SK-N-SH (cell line): ENCODE data around the gene PLCZ1. TPM values are rescaled to one million over a fixed set of nuclear protein-coding genes. Genes with fewer than 3 reads are reported as not detected.

Source experiments
- CTCF ChIA-PET: fragments of 300-600, 350-600 bp; formaldehyde crosslinking; extraction: SDS; loops from one replicate; lab custom pipeline; 2021; lab: Yijun Ruan, JAX
- POLR2A ChIA-PET: fragments of 350-600 bp; sonication (Branson Sonifier 250); formaldehyde crosslinking; extraction: SDS; loops from one replicate; lab custom pipeline; 2020; ENCODE audit warnings: antibody characterized with exemption, inconsistent platforms; lab: Yijun Ruan, JAX
- DNase-seq: peaks from one replicate; pipeline ENCODE4 v3.0.0; 2012
- H2AFZ ChIP-seq: fragments of 200-600 bp; sonication (generic); 2 replicates; pipeline ENCODE4 v1.8.1; 2016; ENCODE audit warnings: antibody characterized with exemption, mild to moderate bottlenecking, low read depth
- H3F3A ChIP-seq: fragments of 200-600 bp; sonication (generic); replicated peaks from 2 replicates; pipeline ENCODE3; 2016; ENCODE audit warnings: antibody characterized with exemption, mild to moderate bottlenecking; ENCODE audit not compliant: insufficient read depth
- H3K27ac ChIP-seq, 2 experiments: fragments of 200-500 bp in 1 of 2; fragments of 200-600 bp in 1 of 2; sonication (Bioruptor generic) in 1 of 2; sonication (generic), shearing (Covaris generic) in 1 of 2; 2 replicates each; pipeline versions ENCODE4 v1.5.1 to v1.6.1; 2014 to 2016; ENCODE audit warnings: low read depth in 2 of 2, inconsistent platforms in 1 of 2, low read length in 1 of 2, mild to moderate bottlenecking in 1 of 2, mixed read lengths in 1 of 2
- H3K27me3 ChIP-seq: fragments of 200-600 bp; sonication (generic), shearing (Covaris generic); 2 replicates; pipeline ENCODE4 v1.6.1; 2016; ENCODE audit warnings: mixed run types; ENCODE audit not compliant: insufficient read depth
- H3K36me3 ChIP-seq, 2 experiments: fragments of 200-500 bp in 1 of 2; fragments of 200-600 bp in 1 of 2; sonication (Bioruptor generic) in 1 of 2; sonication (generic) in 1 of 2; replicated peaks in 1 of 2; 2 replicates each; pipeline versions ENCODE3 to v1.5.1; 2014 to 2016; ENCODE audit warnings: low read length in 1 of 2, mild to moderate bottlenecking in 1 of 2; ENCODE audit not compliant: insufficient read depth in 2 of 2, control insufficient read depth in 1 of 2
- H3K4me1 ChIP-seq, 2 experiments: fragments of 200-500 bp in 1 of 2; fragments of 200-600 bp in 1 of 2; sonication (Bioruptor generic) in 1 of 2; sonication (generic), shearing (Covaris generic) in 1 of 2; 2 replicates each; pipeline versions ENCODE4 v1.5.1 to v1.6.1; 2014 to 2016; ENCODE audit warnings: low read depth in 1 of 2, low read length in 1 of 2, mixed run types in 1 of 2; ENCODE audit not compliant: insufficient read depth in 2 of 2, control insufficient read depth in 1 of 2
- H3K4me2 ChIP-seq: fragments of 200-600 bp; sonication (generic), shearing (Covaris generic); 2 replicates; pipeline ENCODE4 v1.6.1; 2017; ENCODE audit warnings: mixed run types
- H3K4me3 ChIP-seq, 2 experiments: fragments of 200-500 bp in 1 of 2; fragments of 200-600 bp in 1 of 2; sonication (Bioruptor generic) in 1 of 2; sonication (generic), shearing (Covaris generic) in 1 of 2; 2 replicates each; pipeline versions ENCODE4 v1.5.1 to v1.8.1; 2014 to 2016; ENCODE audit warnings: low read depth in 2 of 2, inconsistent platforms in 1 of 2, low read length in 1 of 2, mild to moderate bottlenecking in 1 of 2, mixed read lengths in 1 of 2, moderate library complexity in 1 of 2
- H3K79me2 ChIP-seq: fragments of 200-600 bp; sonication (generic); 2 replicates; pipeline ENCODE4 v1.8.1; 2017; ENCODE audit warnings: mild to moderate bottlenecking; ENCODE audit not compliant: insufficient read depth
- H3K9ac ChIP-seq: fragments of 200-600 bp; sonication (generic); 2 replicates; pipeline ENCODE4 v1.6.1; 2017; ENCODE audit warnings: mixed run types
- H3K9me2 ChIP-seq: fragments of 200-600 bp; sonication (generic); 2 replicates; pipeline ENCODE4 v1.6.1; 2017; ENCODE audit warnings: mixed run types
- H3K9me3 ChIP-seq: fragments of 200-600 bp; sonication (generic); 2 replicates; pipeline ENCODE4 v1.6.1; 2017; ENCODE audit warnings: mixed run types, mild to moderate bottlenecking, moderate library complexity
- H4K20me1 ChIP-seq: fragments of 200-600 bp; sonication (generic); 2 replicates; pipeline ENCODE4 v1.6.1; 2017; ENCODE audit warnings: mild to moderate bottlenecking, mixed run types; ENCODE audit not compliant: insufficient read depth
- CHD2 ChIP-seq: fragments of 150-350 bp; IDR thresholded peaks from 2 replicates; pipeline ENCODE4 v1.6.1; 2018; ENCODE audit warnings: low read length; ENCODE audit not compliant: partially characterized antibody
- CTCF ChIP-seq: fragments of 200-600 bp; sonication (generic); IDR thresholded peaks from 2 replicates; pipeline ENCODE4 v1.6.1; 2017; ENCODE audit warnings: antibody characterized with exemption, mild to moderate bottlenecking, moderate library complexity
- EZH2phosphoT487 ChIP-seq: fragments of 200-600 bp; sonication (generic); IDR thresholded peaks from 2 replicates; pipeline ENCODE4 v1.6.1; 2017; ENCODE audit warnings: low read depth, mixed run types, mild to moderate bottlenecking, antibody characterized with exemption, moderate library complexity, borderline replicate concordance
- FOSL2 ChIP-seq: IDR thresholded peaks from 2 replicates; pipeline ENCODE4 v1.4.0; 2012; ENCODE audit warnings: low read depth, mild to moderate bottlenecking, moderate library complexity, borderline replicate concordance
- FOXJ3 ChIP-seq: sonication (generic); formaldehyde crosslinking; IDR thresholded peaks from 2 replicates; pipeline ENCODE4 v1.5.1; 2020; ENCODE audit warnings: mild to moderate bottlenecking, missing genetic modification reagents
- GABPA ChIP-seq: IDR thresholded peaks from 2 replicates; pipeline ENCODE4 v1.4.0; 2012; ENCODE audit warnings: low read depth, mild to moderate bottlenecking
- GATA2 ChIP-seq: sonication (generic); formaldehyde crosslinking; IDR thresholded peaks from 2 replicates; pipeline ENCODE4 v1.5.0; 2020; ENCODE audit warnings: mild to moderate bottlenecking, missing genetic modification reagents
- MXI1 ChIP-seq: IDR thresholded peaks from 2 replicates; pipeline ENCODE4 v1.6.1; 2012; ENCODE audit warnings: mild to moderate bottlenecking, low read depth, low read length, improper control_type of control experiment
- NRF1 ChIP-seq: IDR thresholded peaks from 2 replicates; pipeline ENCODE4 v1.6.1; 2012; ENCODE audit warnings: low read depth, mild to moderate bottlenecking, low read length
- POLR2AphosphoS5 ChIP-seq: IDR thresholded peaks from 2 replicates; pipeline ENCODE4 v1.6.1; 2012; ENCODE audit warnings: low read depth, low read length
- REST ChIP-seq: IDR thresholded peaks from 2 replicates; pipeline ENCODE4 v1.6.1; 2012; ENCODE audit warnings: mild to moderate bottlenecking, low read depth, low read length, moderate library complexity
- RXRA ChIP-seq: IDR thresholded peaks from 2 replicates; pipeline ENCODE4 v1.4.0; 2012; ENCODE audit warnings: low read depth, mild to moderate bottlenecking, borderline replicate concordance
- SIN3A ChIP-seq: IDR thresholded peaks from 2 replicates; pipeline ENCODE4 v1.6.1; 2012; ENCODE audit warnings: low read depth, mild to moderate bottlenecking, low read length, moderate library complexity, borderline replicate concordance
- SMC3 ChIP-seq: IDR thresholded peaks from 2 replicates; pipeline ENCODE4 v1.6.1; 2012; ENCODE audit warnings: low read depth, low read length, improper control_type of control experiment
- TAF1 ChIP-seq: IDR thresholded peaks from 2 replicates; pipeline ENCODE4 v1.6.1; 2012; ENCODE audit warnings: low read depth, mild to moderate bottlenecking, low read length, moderate library complexity, borderline replicate concordance
- TCF12 ChIP-seq: IDR thresholded peaks from 2 replicates; pipeline ENCODE4 v1.4.0; 2012
- TEAD4 ChIP-seq: IDR thresholded peaks from 2 replicates; pipeline ENCODE4 v1.4.0; 2012; ENCODE audit warnings: mild to moderate bottlenecking, borderline replicate concordance; ENCODE audit not compliant: insufficient read depth
- USF1 ChIP-seq: IDR thresholded peaks from 2 replicates; pipeline ENCODE4 v1.4.0; 2012; ENCODE audit warnings: low read depth, borderline replicate concordance
- WGBS: methylation state at CpG from one replicate; pipeline ENCODE4 v1.1.6; 2017; ENCODE audit warnings: low lambda C conversion rate; 5-methylcytosine and 5-hydroxymethylcytosine counted together
- polyA plus RNA-seq, 3 experiments: library from polyadenylated mRNA; depleted of rRNA; stranded (reverse); fragments of >200 nt; gene quantifications; 2 replicates each; pipeline ENCODE4 v1.2.3, GENCODE V29; 2012
- TF ChIP-seq, protein P1 (sequence below): IDR thresholded peaks from 2 replicates; pipeline ENCODE4; 2012
- TF ChIP-seq, protein P2 (sequence below): IDR thresholded peaks from 2 replicates; pipeline ENCODE4 v1.4.0; 2012; ENCODE audit warnings: low read depth

The PLCZ1 gene
- polyA plus RNA-seq, 1 of the 3 experiments (the other 2 are of a cell fraction): 0.15 TPM

DNA sequence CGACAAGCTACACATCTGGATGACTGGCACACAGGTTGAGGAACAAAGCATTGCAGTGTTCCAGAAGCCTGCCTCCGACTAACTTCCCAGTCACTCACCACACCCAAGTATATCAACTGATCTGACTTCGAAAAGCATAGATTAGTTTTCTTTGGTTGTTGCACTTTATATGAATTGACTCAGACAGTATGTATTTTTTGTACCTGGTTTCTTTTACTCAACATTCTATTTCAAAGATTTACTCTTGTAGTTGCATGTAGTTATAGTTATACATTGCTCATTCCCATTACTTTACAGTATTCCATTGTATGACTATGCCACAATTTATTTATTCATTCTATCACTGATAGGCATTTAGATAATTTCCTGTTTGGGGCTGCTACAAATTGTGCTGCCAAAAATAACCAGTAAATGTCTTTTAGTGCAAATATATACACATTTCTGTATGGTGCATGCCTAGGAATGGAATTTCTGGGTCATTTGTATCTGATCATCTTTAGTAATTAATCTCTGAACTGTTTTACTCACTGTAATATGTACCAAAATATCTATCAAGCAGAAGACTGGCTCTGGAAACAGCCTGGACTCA is 17.8 kb downstream of the PLCZ1 start:
- WGBS: 29% methylated on average over 3 of the region's 3 CpGs
- Histone ChIP-seq H4K20me1 (no peaks in the 10 kb centered on the region), H2AFZ (no peak overlapping the region), H3K27me3 (no peaks in the 10 kb centered on the region), H3K79me2 (no peaks in the 10 kb centered on the region), H3K4me2 (no peak overlapping the region), H3K27ac (no peak overlapping the region), H3K9me3 (no peaks in the 10 kb centered on the region), H3K9me2 (no peaks in the 10 kb centered on the region), H3K4me1 (no peaks in the 10 kb centered on the region), H3K4me3 (no peak overlapping the region), H3F3A (no peaks in the 10 kb centered on the region), H3K9ac (no peak overlapping the region), H3K36me3 (no peaks in the 10 kb centered on the region)
- ChIA-PET CTCF (no interaction called here), POLR2A (no interaction called here)
- DNase-seq: no peak
- TF ChIP-seq, protein P1, sequence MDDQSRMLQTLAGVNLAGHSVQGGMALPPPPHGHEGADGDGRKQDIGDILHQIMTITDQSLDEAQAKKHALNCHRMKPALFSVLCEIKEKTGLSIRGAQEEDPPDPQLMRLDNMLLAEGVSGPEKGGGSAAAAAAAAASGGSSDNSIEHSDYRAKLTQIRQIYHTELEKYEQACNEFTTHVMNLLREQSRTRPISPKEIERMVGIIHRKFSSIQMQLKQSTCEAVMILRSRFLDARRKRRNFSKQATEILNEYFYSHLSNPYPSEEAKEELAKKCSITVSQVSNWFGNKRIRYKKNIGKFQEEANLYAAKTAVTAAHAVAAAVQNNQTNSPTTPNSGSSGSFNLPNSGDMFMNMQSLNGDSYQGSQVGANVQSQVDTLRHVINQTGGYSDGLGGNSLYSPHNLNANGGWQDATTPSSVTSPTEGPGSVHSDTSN: no peak
- TF ChIP-seq RXRA (no peak), CHD2 (no peak), USF1 (no peak), FOXJ3 (CRISPR knock-in tag) (no peak), GATA2 (CRISPR knock-in tag) (no peak), CTCF (no peak), REST (no peak), NRF1 (no peak)

- Histone ChIP-seq H3K27me3 (no peaks in the 10 kb centered on the region), H3K4me1 (no peaks in the 10 kb centered on the region), H3K4me2 (no peak overlapping the region), H3F3A (no peaks in the 10 kb centered on the region), H3K9me2 (no peaks in the 10 kb centered on the region), H4K20me1 (no peaks in the 10 kb centered on the region), H3K9me3 (no peaks in the 10 kb centered on the region), H3K9ac (no peak overlapping the region), H3K36me3 (no peaks in the 10 kb centered on the region), H3K27ac (no peak overlapping the region), H2AFZ (no peak overlapping the region), H3K4me3 (no peak overlapping the region), H3K79me2 (no peaks in the 10 kb centered on the region)
- ChIA-PET CTCF (no interaction called here), POLR2A (no interaction called here)
- no peak for DNase-seq
- TF ChIP-seq TAF1 (no peak), FOSL2 (no peak), TCF12 (no peak), GABPA (no peak), SMC3 (no peak), SIN3A (no peak), EZH2phosphoT487 (no peak), MXI1 (no peak), TEAD4 (no peak), POLR2AphosphoS5 (no peak), RXRA (no peak)
- TF ChIP-seq, protein P1: no peak
- TF ChIP-seq, protein P2, sequence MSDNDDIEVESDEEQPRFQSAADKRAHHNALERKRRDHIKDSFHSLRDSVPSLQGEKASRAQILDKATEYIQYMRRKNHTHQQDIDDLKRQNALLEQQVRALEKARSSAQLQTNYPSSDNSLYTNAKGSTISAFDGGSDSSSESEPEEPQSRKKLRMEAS: no peak
Observed at GRCh38 chr12:18718462-18718861, 19.4 kb downstream of the PLCZ1 start.
